K562 (cell line): ENCODE data around the gene NT5DC4. TPM values are rescaled to one million over a fixed set of nuclear protein-coding genes. Genes with fewer than 3 reads are reported as not detected.

Source experiments
- FOXA3 ChIP-seq, 2 experiments: fragments of 450-650 bp in 1 of 2; sonication (generic) in 1 of 2; formaldehyde crosslinking; IDR thresholded peaks in 1 of 2; conservative IDR thresholded peaks in 1 of 2; 2 replicates each; pipeline versions ENCODE4 v1.4.0 to v1.8.0; 2020 to 2022; ENCODE audit warnings: mild to moderate bottlenecking in 2 of 2, missing genetic modification reagents in 1 of 2
- HDAC8 ChIP-seq: fragments of 450-650 bp; IDR thresholded peaks from 2 replicates; pipeline ENCODE4 v1.6.1; 2016; ENCODE audit warnings: mild to moderate bottlenecking, missing genetic modification characterization, moderate library complexity, missing compliant biosample characterization
- NR2C2 ChIP-seq, 2 experiments: fragments of 200-800 bp in 1 of 2; sonication (Bioruptor generic) in 1 of 2; sonication (generic) in 1 of 2; formaldehyde crosslinking in 1 of 2; IDR thresholded peaks; 2 replicates each; pipeline versions ENCODE4 v1.6.1 to v1.8.0; 2016 to 2022; ENCODE audit warnings: mild to moderate bottlenecking in 1 of 2, missing compliant biosample characterization in 1 of 2, missing genetic modification characterization in 1 of 2, missing genetic modification reagents in 1 of 2
- SMARCB1 ChIP-seq: IDR thresholded peaks from 2 replicates; pipeline ENCODE4 v1.6.1; 2011; ENCODE audit warnings: improper control_type of control experiment, low read depth; ENCODE audit not compliant: insufficient read length
- polyA plus RNA-seq, 8 experiments: library from polyadenylated mRNA; depleted of rRNA in 4 of 8; stranded (reverse) in 5 of 8; unstranded in 3 of 8; fragments of >200 nt; fragmentation: Nextera tagmentation in 2 of 8; fragmentation: Illumina TruSeq in 1 of 8; extraction: Ambion mirVana in 2 of 8; extraction: Trizol in 1 of 8; gene quantifications; 2 replicates each; pipeline versions ENCODE4 v1.2.1 to v1.2.3, GENCODE V29; 2011 to 2014; ENCODE audit warnings: inconsistent platforms in 1 of 8, missing spikeins in 1 of 8
- total RNA-seq, 7 experiments: library from RNA; depleted of rRNA in 6 of 7; stranded (reverse); fragments of >200 nt in 6 of 7; fragmentation: Illumina TruSeq in 2 of 7; extraction: Trizol in 2 of 7; gene quantifications; 2 replicates each; pipeline versions ENCODE4 v1.2.1 to v1.2.3, GENCODE V29; 2011 to 2021; ENCODE audit warnings: low replicate concordance in 1 of 7
- TF ChIP-seq, protein P1 (sequence below): fragments of 450-650 bp; IDR thresholded peaks from 2 replicates; pipeline ENCODE4 v1.6.1; 2017; ENCODE audit warnings: antibody characterized with exemption, mild to moderate bottlenecking
- TF ChIP-seq, protein P2 (sequence below): fragments of 250-450 bp; sonication (Bioruptor Pico); IDR thresholded peaks from 2 replicates; pipeline ENCODE4 v1.4.0; 2020; ENCODE audit warnings: mild to moderate bottlenecking, moderate library complexity, borderline replicate concordance
- TF ChIP-seq, protein P3 (sequence below): sonication (generic); formaldehyde crosslinking; IDR thresholded peaks from 2 replicates; pipeline ENCODE4 v1.8.1; 2023; ENCODE audit warnings: mild to moderate bottlenecking, missing genetic modification reagents

The NT5DC4 gene
- total and polyA plus RNA-seq, 9 of the 15 experiments (the other 6 are each of a cell fraction or from before 2014, with no cell fraction given): 0.44 to 6.9 (median 2.5) TPM

DNA sequence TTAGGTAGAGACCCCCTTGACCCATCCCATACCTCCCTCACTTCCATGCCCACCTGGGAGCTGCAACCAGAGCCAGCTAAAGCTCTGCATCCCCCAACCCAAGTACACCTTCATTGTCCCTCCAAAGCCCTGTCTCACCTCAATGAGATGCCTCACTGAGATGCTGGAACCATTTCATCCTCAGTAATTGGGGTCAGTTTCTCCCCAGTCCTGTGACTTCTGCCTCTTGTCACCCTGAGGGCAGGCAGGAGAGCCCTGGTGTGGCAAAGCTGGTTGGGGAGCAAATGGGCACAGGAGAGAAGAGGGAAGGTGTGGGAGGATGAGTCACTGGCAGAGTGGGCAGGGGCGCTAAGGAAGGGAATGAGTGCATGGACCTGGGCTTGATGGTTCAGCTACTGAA, 27.9 kb upstream of the NT5DC4 start (continued):
- TF ChIP-seq, protein P1, sequence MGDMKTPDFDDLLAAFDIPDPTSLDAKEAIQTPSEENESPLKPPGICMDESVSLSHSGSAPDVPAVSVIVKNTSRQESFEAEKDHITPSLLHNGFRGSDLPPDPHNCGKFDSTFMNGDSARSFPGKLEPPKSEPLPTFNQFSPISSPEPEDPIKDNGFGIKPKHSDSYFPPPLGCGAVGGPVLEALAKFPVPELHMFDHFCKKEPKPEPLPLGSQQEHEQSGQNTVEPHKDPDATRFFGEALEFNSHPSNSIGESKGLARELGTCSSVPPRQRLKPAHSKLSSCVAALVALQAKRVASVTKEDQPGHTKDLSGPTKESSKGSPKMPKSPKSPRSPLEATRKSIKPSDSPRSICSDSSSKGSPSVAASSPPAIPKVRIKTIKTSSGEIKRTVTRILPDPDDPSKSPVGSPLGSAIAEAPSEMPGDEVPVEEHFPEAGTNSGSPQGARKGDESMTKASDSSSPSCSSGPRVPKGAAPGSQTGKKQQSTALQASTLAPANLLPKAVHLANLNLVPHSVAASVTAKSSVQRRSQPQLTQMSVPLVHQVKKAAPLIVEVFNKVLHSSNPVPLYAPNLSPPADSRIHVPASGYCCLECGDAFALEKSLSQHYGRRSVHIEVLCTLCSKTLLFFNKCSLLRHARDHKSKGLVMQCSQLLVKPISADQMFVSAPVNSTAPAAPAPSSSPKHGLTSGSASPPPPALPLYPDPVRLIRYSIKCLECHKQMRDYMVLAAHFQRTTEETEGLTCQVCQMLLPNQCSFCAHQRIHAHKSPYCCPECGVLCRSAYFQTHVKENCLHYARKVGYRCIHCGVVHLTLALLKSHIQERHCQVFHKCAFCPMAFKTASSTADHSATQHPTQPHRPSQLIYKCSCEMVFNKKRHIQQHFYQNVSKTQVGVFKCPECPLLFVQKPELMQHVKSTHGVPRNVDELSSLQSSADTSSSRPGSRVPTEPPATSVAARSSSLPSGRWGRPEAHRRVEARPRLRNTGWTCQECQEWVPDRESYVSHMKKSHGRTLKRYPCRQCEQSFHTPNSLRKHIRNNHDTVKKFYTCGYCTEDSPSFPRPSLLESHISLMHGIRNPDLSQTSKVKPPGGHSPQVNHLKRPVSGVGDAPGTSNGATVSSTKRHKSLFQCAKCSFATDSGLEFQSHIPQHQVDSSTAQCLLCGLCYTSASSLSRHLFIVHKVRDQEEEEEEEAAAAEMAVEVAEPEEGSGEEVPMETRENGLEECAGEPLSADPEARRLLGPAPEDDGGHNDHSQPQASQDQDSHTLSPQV: 0 out of 2 replicates have a peak, but pooled peaks have one; percentile 14
- TF ChIP-seq, protein P2, sequence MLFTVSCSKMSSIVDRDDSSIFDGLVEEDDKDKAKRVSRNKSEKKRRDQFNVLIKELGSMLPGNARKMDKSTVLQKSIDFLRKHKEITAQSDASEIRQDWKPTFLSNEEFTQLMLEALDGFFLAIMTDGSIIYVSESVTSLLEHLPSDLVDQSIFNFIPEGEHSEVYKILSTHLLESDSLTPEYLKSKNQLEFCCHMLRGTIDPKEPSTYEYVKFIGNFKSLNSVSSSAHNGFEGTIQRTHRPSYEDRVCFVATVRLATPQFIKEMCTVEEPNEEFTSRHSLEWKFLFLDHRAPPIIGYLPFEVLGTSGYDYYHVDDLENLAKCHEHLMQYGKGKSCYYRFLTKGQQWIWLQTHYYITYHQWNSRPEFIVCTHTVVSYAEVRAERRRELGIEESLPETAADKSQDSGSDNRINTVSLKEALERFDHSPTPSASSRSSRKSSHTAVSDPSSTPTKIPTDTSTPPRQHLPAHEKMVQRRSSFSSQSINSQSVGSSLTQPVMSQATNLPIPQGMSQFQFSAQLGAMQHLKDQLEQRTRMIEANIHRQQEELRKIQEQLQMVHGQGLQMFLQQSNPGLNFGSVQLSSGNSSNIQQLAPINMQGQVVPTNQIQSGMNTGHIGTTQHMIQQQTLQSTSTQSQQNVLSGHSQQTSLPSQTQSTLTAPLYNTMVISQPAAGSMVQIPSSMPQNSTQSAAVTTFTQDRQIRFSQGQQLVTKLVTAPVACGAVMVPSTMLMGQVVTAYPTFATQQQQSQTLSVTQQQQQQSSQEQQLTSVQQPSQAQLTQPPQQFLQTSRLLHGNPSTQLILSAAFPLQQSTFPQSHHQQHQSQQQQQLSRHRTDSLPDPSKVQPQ (CRISPR knock-in tag): no peak
- TF ChIP-seq SMARCB1 (no peak), HDAC8 (tag) (0 out of 2 replicates have a peak, but pooled peaks have one; percentile 32), NR2C2 (CRISPR knock-in tag; IDR thresholded peaks at IDR 0.05) (no peak), NR2C2 (tag; IDR thresholded peaks at IDR 0.05) (peak; percentile 82), FOXA3 (CRISPR knock-in tag; conservative IDR thresholded peaks at IDR 0.05 in 1 of 2, IDR thresholded peaks at IDR 0.05 in 1 of 2) (0 out of 4 replicates have a peak, but pooled peaks of 1 of the 2 experiments have one; percentile 8)
- TF ChIP-seq, protein P3, sequence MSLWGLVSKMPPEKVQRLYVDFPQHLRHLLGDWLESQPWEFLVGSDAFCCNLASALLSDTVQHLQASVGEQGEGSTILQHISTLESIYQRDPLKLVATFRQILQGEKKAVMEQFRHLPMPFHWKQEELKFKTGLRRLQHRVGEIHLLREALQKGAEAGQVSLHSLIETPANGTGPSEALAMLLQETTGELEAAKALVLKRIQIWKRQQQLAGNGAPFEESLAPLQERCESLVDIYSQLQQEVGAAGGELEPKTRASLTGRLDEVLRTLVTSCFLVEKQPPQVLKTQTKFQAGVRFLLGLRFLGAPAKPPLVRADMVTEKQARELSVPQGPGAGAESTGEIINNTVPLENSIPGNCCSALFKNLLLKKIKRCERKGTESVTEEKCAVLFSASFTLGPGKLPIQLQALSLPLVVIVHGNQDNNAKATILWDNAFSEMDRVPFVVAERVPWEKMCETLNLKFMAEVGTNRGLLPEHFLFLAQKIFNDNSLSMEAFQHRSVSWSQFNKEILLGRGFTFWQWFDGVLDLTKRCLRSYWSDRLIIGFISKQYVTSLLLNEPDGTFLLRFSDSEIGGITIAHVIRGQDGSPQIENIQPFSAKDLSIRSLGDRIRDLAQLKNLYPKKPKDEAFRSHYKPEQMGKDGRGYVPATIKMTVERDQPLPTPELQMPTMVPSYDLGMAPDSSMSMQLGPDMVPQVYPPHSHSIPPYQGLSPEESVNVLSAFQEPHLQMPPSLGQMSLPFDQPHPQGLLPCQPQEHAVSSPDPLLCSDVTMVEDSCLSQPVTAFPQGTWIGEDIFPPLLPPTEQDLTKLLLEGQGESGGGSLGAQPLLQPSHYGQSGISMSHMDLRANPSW (CRISPR knock-in tag): 0 out of 2 replicates have a peak, but pooled peaks have one; percentile 39
- TF ChIP-seq, all 486 proteins: peak for 15
